Left hindlimb (tissue), 1 donor: ENCODE data around the gene STX8.

Experiments used
- DNase-seq: peaks from one replicate; pipeline ENCODE4 v3.0.0-alpha.2; 2018

STX8 gene

GRCh38 chr17:9236286-9237052 lies 339.2 kb downstream of the STX8 start:
- DNase-seq = peak; percentile 61

- no peak for DNase-seq
These were observed 340.3 kb downstream of the STX8 start for GRCh38 chr17:9235346-9235745.

GRCh38 chr17:9234389-9234945 lies 341.2 kb downstream of the STX8 start:
- no peak for DNase-seq

- DNase-seq = peak; percentile 26
These were observed 341.9 kb downstream of the STX8 start for GRCh38 chr17:9233761-9234160.

- DNase-seq = no peak
These were observed 342.4 kb downstream of the STX8 start for GRCh38 chr17:9233271-9233599.

- peak; percentile 59 for DNase-seq
These were observed 342.9 kb downstream of the STX8 start for GRCh38 chr17:9232591-9233270.

GRCh38 chr17:9232155-9232475 lies 343.5 kb downstream of the STX8 start:
- DNase-seq = peak; percentile 6

- no peak for DNase-seq
These were observed 344.0 kb downstream of the STX8 start for GRCh38 chr17:9231449-9232154.

- DNase-seq = no peak
These were observed 344.8 kb downstream of the STX8 start for GRCh38 chr17:9230861-9231260.

- DNase-seq = no peak
These were observed 345.3 kb downstream of the STX8 start for GRCh38 chr17:9230346-9230745.

GRCh38 chr17:9229826-9230201 lies 345.8 kb downstream of the STX8 start:
- no peak for DNase-seq

GRCh38 chr17:9229160-9229825 lies 346.3 kb downstream of the STX8 start:
- no peak for DNase-seq

- DNase-seq = no peak
These were observed 347.0 kb downstream of the STX8 start for GRCh38 chr17:9228408-9229159.

- DNase-seq = peak; percentile 27
These were observed 347.7 kb downstream of the STX8 start for GRCh38 chr17:9227819-9228407.

GRCh38 chr17:9226794-9227135 lies 348.9 kb downstream of the STX8 start:
- DNase-seq = peak; percentile 23

- peak; percentile 27 for DNase-seq
These were observed 349.4 kb downstream of the STX8 start for GRCh38 chr17:9226130-9226793.

- DNase-seq = no peak
These were observed 350.1 kb downstream of the STX8 start for GRCh38 chr17:9225305-9226101.

- no peak for DNase-seq
These were observed 351.1 kb downstream of the STX8 start for GRCh38 chr17:9224485-9224884.

- DNase-seq = no peak
These were observed 352.1 kb downstream of the STX8 start for GRCh38 chr17:9223531-9223930.

- no peak for DNase-seq
These were observed 353.8 kb downstream of the STX8 start for GRCh38 chr17:9221922-9222180.
